ENCODE data around the gene TNFRSF9.

TNFRSF9 gene

GRCh38 chr1:7975212-7975865 is 34.7 kb upstream of the TNFRSF9 start:
- H3K23ac ChIP-seq (ENCODE audit: low read length in 2 of 2), result no peak overlapping the region
- H4K8ac ChIP-seq (ENCODE audit: low read length), result no peak overlapping the region
- H4K91ac ChIP-seq (ENCODE audit: low read length), result no peak overlapping the region
- H3K4me2 ChIP-seq (ENCODE audit: low read length, poor library complexity, severe bottlenecking), result no peak overlapping the region
- no peaks in the 10 kb centered on the region for H3K4me1 ChIP-seq (ENCODE audit: control insufficient read depth, insufficient read depth, low read depth, low read length)
- H3K9ac ChIP-seq (ENCODE audit: low read length), result no peak overlapping the region
- WGBS, result 45% methylated on average over 5 of the region's 8 CpGs
- no peak overlapping the region for H3K4ac ChIP-seq (ENCODE audit: low read depth in 1 of 2, low read length in 2 of 2)
- no peak overlapping the region for H2AK5ac ChIP-seq (ENCODE audit: low read length, severe bottlenecking)
- H3K18ac ChIP-seq (ENCODE audit: low read depth in 1 of 2, low read length in 2 of 2), result no peak overlapping the region
- H2BK5ac ChIP-seq (ENCODE audit: low read depth, low read length, poor library complexity, severe bottlenecking), result no peak overlapping the region
- no peak overlapping the region for H2BK12ac ChIP-seq (ENCODE audit: low read length in 2 of 2)
- no peak overlapping the region for H2BK15ac ChIP-seq (ENCODE audit: low read depth, poor library complexity, severe bottlenecking)
- H3K79me1 ChIP-seq (replicated peaks; ENCODE audit: low read length, poor library complexity, severe bottlenecking), result peaks cover 26% of the 10 kb centered on the region
- H3K27ac ChIP-seq (ENCODE audit: low read length, poor library complexity, severe bottlenecking), result no peak overlapping the region
- H2AFZ ChIP-seq (ENCODE audit: low read depth, low read length), result no peak overlapping the region
- H3K9me3 ChIP-seq (ENCODE audit: control insufficient read depth, low read length), result no peaks in the 10 kb centered on the region
- no peak overlapping the region for H2BK120ac ChIP-seq (ENCODE audit: low read depth, low read length)
- no peaks in the 10 kb centered on the region for H3K27me3 ChIP-seq (ENCODE audit: control insufficient read depth in 1 of 2, insufficient read depth in 1 of 2, low read length in 2 of 2)
- no peak overlapping the region for H3K14ac ChIP-seq (ENCODE audit: low read length in 2 of 2)
- H3K4me3 ChIP-seq (ENCODE audit: insufficient read depth in 1 of 2, low read depth in 1 of 2, low read length in 2 of 2), result no peak overlapping the region
- H3K36me3 ChIP-seq (ENCODE audit: control insufficient read depth in 1 of 2, insufficient read depth in 2 of 2, low read depth in 1 of 2, low read length in 2 of 2), result peaks cover 51 to 65% of the 10 kb centered on the region in 2 experiments
- DNase-seq, result peak; percentile 82

GRCh38 chr1:7973086-7973485 is 32.4 kb upstream of the TNFRSF9 start:
- H2AK5ac ChIP-seq (ENCODE audit: low read length, severe bottlenecking), result no peak overlapping the region
- H3K27ac ChIP-seq (ENCODE audit: low read length, poor library complexity, severe bottlenecking), result no peak overlapping the region
- peaks cover 29% of the 10 kb centered on the region for H3K79me1 ChIP-seq (replicated peaks; ENCODE audit: low read length, poor library complexity, severe bottlenecking)
- no peak overlapping the region for H4K8ac ChIP-seq (ENCODE audit: low read length)
- 93% methylated on average over 2 of the region's 2 CpGs for WGBS
- no peak overlapping the region for H2BK15ac ChIP-seq (ENCODE audit: low read depth, poor library complexity, severe bottlenecking)
- no peak overlapping the region for H2BK5ac ChIP-seq (ENCODE audit: low read depth, low read length, poor library complexity, severe bottlenecking)
- H3K4ac ChIP-seq (ENCODE audit: low read depth in 1 of 2, low read length in 2 of 2), result no peak overlapping the region
- no peak overlapping the region for H2BK12ac ChIP-seq (ENCODE audit: low read length in 2 of 2)
- H3K9me3 ChIP-seq (ENCODE audit: control insufficient read depth, low read length), result no peaks in the 10 kb centered on the region
- no peak overlapping the region for H3K4me3 ChIP-seq (ENCODE audit: insufficient read depth in 1 of 2, low read depth in 1 of 2, low read length in 2 of 2)
- H3K18ac ChIP-seq (ENCODE audit: low read depth in 1 of 2, low read length in 2 of 2), result no peak overlapping the region
- no peak overlapping the region for H2BK120ac ChIP-seq (ENCODE audit: low read depth, low read length)
- H3K36me3 ChIP-seq (ENCODE audit: control insufficient read depth in 1 of 2, insufficient read depth in 2 of 2, low read depth in 1 of 2, low read length in 2 of 2), result peaks cover 43 to 61% of the 10 kb centered on the region in 2 experiments
- no peak overlapping the region for H3K23ac ChIP-seq (ENCODE audit: low read length in 2 of 2)
- H4K91ac ChIP-seq (ENCODE audit: low read length), result no peak overlapping the region
- H2AFZ ChIP-seq (ENCODE audit: low read depth, low read length), result no peak overlapping the region
- H3K4me2 ChIP-seq (ENCODE audit: low read length, poor library complexity, severe bottlenecking), result no peak overlapping the region
- H3K14ac ChIP-seq (ENCODE audit: low read length in 2 of 2), result peak overlapping the region in 1 of 2 experiments; percentile 26
- H3K9ac ChIP-seq (ENCODE audit: low read length), result no peak overlapping the region
- no peaks in the 10 kb centered on the region for H3K27me3 ChIP-seq (ENCODE audit: control insufficient read depth in 1 of 2, insufficient read depth in 1 of 2, low read length in 2 of 2)
- no peaks in the 10 kb centered on the region for H3K4me1 ChIP-seq (ENCODE audit: control insufficient read depth, insufficient read depth, low read depth, low read length)
- no peak for DNase-seq

GRCh38 chr1:7972285-7972684 is 31.6 kb upstream of the TNFRSF9 start:
- Histone ChIP-seq H3K14ac (ENCODE audit: low read length in 2 of 2) (no peak overlapping the region), H2BK5ac (ENCODE audit: low read depth, low read length, poor library complexity, severe bottlenecking) (no peak overlapping the region), H3K9me3 (ENCODE audit: control insufficient read depth, low read length) (no peaks in the 10 kb centered on the region), H2BK120ac (ENCODE audit: low read depth, low read length) (no peak overlapping the region), H2BK12ac (ENCODE audit: low read length in 2 of 2) (no peak overlapping the region), H3K18ac (ENCODE audit: low read depth in 1 of 2, low read length in 2 of 2) (no peak overlapping the region), H3K4ac (ENCODE audit: low read depth in 1 of 2, low read length in 2 of 2) (no peak overlapping the region), H2AFZ (ENCODE audit: low read depth, low read length) (no peak overlapping the region), H3K23ac (ENCODE audit: low read length in 2 of 2) (no peak overlapping the region), H3K4me1 (ENCODE audit: control insufficient read depth, insufficient read depth, low read depth, low read length) (peaks cover 3% of the 10 kb centered on the region), H2BK15ac (ENCODE audit: low read depth, poor library complexity, severe bottlenecking) (no peak overlapping the region), H2AK5ac (ENCODE audit: low read length, severe bottlenecking) (no peak overlapping the region), H3K79me1 (replicated peaks; ENCODE audit: low read length, poor library complexity, severe bottlenecking) (peaks cover 28% of the 10 kb centered on the region), H3K4me3 (ENCODE audit: insufficient read depth in 1 of 2, low read depth in 1 of 2, low read length in 2 of 2) (no peak overlapping the region), H3K27ac (ENCODE audit: low read length, poor library complexity, severe bottlenecking) (no peak overlapping the region), H3K36me3 (ENCODE audit: control insufficient read depth in 1 of 2, insufficient read depth in 2 of 2, low read depth in 1 of 2, low read length in 2 of 2) (peaks cover 43 to 64% of the 10 kb centered on the region in 2 experiments), H3K27me3 (ENCODE audit: control insufficient read depth in 1 of 2, insufficient read depth in 1 of 2, low read length in 2 of 2) (no peaks in the 10 kb centered on the region), H3K9ac (ENCODE audit: low read length) (no peak overlapping the region), H4K91ac (ENCODE audit: low read length) (no peak overlapping the region), H3K4me2 (ENCODE audit: low read length, poor library complexity, severe bottlenecking) (no peak overlapping the region), H4K8ac (ENCODE audit: low read length) (no peak overlapping the region)
- no peak for DNase-seq
- WGBS, result 98% methylated on average over 5 of the region's 5 CpGs

GRCh38 chr1:7971024-7971423 is 30.4 kb upstream of the TNFRSF9 start:
- no peak overlapping the region for H2AFZ ChIP-seq (ENCODE audit: low read depth, low read length)
- H3K9ac ChIP-seq (ENCODE audit: low read length), result no peak overlapping the region
- peaks cover 48 to 66% of the 10 kb centered on the region in 2 experiments for H3K36me3 ChIP-seq (ENCODE audit: control insufficient read depth in 1 of 2, insufficient read depth in 2 of 2, low read depth in 1 of 2, low read length in 2 of 2)
- no peak overlapping the region for H2BK5ac ChIP-seq (ENCODE audit: low read depth, low read length, poor library complexity, severe bottlenecking)
- no peak overlapping the region for H2BK120ac ChIP-seq (ENCODE audit: low read depth, low read length)
- no peak overlapping the region for H4K91ac ChIP-seq (ENCODE audit: low read length)
- H2BK15ac ChIP-seq (ENCODE audit: low read depth, poor library complexity, severe bottlenecking), result no peak overlapping the region
- H3K79me1 ChIP-seq (replicated peaks; ENCODE audit: low read length, poor library complexity, severe bottlenecking), result peaks cover 28% of the 10 kb centered on the region
- H3K27me3 ChIP-seq (ENCODE audit: control insufficient read depth in 1 of 2, insufficient read depth in 1 of 2, low read length in 2 of 2), result no peaks in the 10 kb centered on the region
- no peak overlapping the region for H3K27ac ChIP-seq (ENCODE audit: low read length, poor library complexity, severe bottlenecking)
- H2AK5ac ChIP-seq (ENCODE audit: low read length, severe bottlenecking), result no peak overlapping the region
- over 99% methylated on average over 6 of the region's 6 CpGs for WGBS
- no peak overlapping the region for H3K4me2 ChIP-seq (ENCODE audit: low read length, poor library complexity, severe bottlenecking)
- H3K9me3 ChIP-seq (ENCODE audit: control insufficient read depth, low read length), result no peaks in the 10 kb centered on the region
- H3K4me3 ChIP-seq (ENCODE audit: insufficient read depth in 1 of 2, low read depth in 1 of 2, low read length in 2 of 2), result no peak overlapping the region
- peaks cover 3% of the 10 kb centered on the region for H3K4me1 ChIP-seq (ENCODE audit: control insufficient read depth, insufficient read depth, low read depth, low read length)
- H3K14ac ChIP-seq (ENCODE audit: low read length in 2 of 2), result no peak overlapping the region
- no peak for DNase-seq
- no peak overlapping the region for H2BK12ac ChIP-seq (ENCODE audit: low read length in 2 of 2)
- H4K8ac ChIP-seq (ENCODE audit: low read length), result no peak overlapping the region
- H3K4ac ChIP-seq (ENCODE audit: low read depth in 1 of 2, low read length in 2 of 2), result no peak overlapping the region
- H3K23ac ChIP-seq (ENCODE audit: low read length in 2 of 2), result no peak overlapping the region
- H3K18ac ChIP-seq (ENCODE audit: low read depth in 1 of 2, low read length in 2 of 2), result no peak overlapping the region
